Measurements from ENCODE around the gene LEF1.
"Not testable (repeated sequence)": the region's sequence is repeated elsewhere in the genome, so short reads cannot be mapped to it uniquely, and the experiment has no call there.

The LEF1 gene

GRCh38 chr4:108024878-108025165, 143.9 kb downstream of the LEF1 start:
- H3K27ac ChIP-seq = no peak overlapping the region
- no peak for TF ChIP-seq CTCF (IDR thresholded peaks at IDR 0.05)
- TF ChIP-seq ZFX (IDR thresholded peaks at IDR 0.05; ENCODE audit: borderline replicate concordance) = no peak

- no peak overlapping the region for H3K27ac ChIP-seq
- TF ChIP-seq CTCF (IDR thresholded peaks at IDR 0.05) (no peak), ZFX (IDR thresholded peaks at IDR 0.05; ENCODE audit: borderline replicate concordance) (no peak)
Measured at GRCh38 chr4:108024085-108024877, 144.5 kb downstream of the LEF1 start.

GRCh38 chr4:108018884-108019187, 149.9 kb downstream of the LEF1 start:
- TF ChIP-seq CTCF (IDR thresholded peaks at IDR 0.05) (peak; percentile 53), ZFX (IDR thresholded peaks at IDR 0.05; ENCODE audit: borderline replicate concordance) (no peak)
- no peak overlapping the region for H3K27ac ChIP-seq

GRCh38 chr4:108018040-108018883, 150.5 kb downstream of the LEF1 start:
- no peak overlapping the region for H3K27ac ChIP-seq
- TF ChIP-seq ZFX (IDR thresholded peaks at IDR 0.05; ENCODE audit: borderline replicate concordance) (no peak), CTCF (IDR thresholded peaks at IDR 0.05) (peak; percentile 94)

- H3K27ac ChIP-seq = no peak overlapping the region
- TF ChIP-seq ZFX (IDR thresholded peaks at IDR 0.05; ENCODE audit: borderline replicate concordance) (no peak), CTCF (IDR thresholded peaks at IDR 0.05) (no peak)
Measured at GRCh38 chr4:108013955-108014354, 154.8 kb downstream of the LEF1 start.

- TF ChIP-seq ZFX (IDR thresholded peaks at IDR 0.05; ENCODE audit: borderline replicate concordance) (no peak), CTCF (IDR thresholded peaks at IDR 0.05) (no peak)
- H3K27ac ChIP-seq = no peak overlapping the region
Measured at GRCh38 chr4:108013327-108013726, 155.4 kb downstream of the LEF1 start.

- H3K27ac ChIP-seq = not testable (repeated sequence)
Measured at GRCh38 chr4:108012382-108012781, 156.3 kb downstream of the LEF1 start.

Data from 22Rv1 (cell line).